Measurements from ENCODE around the gene MED25. TPM values are rescaled to one million over a fixed set of nuclear protein-coding genes. Genes with fewer than 3 reads are reported as not detected.

The MED25 gene
- total RNA-seq, 1 donor from 2014 or later, result 25.0 TPM

- intact Hi-C loops (cut with DNase I), result no loop called here
- Histone ChIP-seq H3K27ac (no peak overlapping the region), H3K4me3 (no peak overlapping the region), H3K9me3 (no peaks in the 10 kb centered on the region), H3K27me3 (no peaks in the 10 kb centered on the region), H3K4me1 (no peaks in the 10 kb centered on the region), H3K36me3 (peaks cover 3 to 58% of the 10 kb centered on the region in 2 donors)
- no peak for DNase-seq (ENCODE audit: extremely low spot score in 2 of 2)
- TF ChIP-seq POLR2A (IDR thresholded peaks at IDR 0.05) (no peak), POLR2AphosphoS5 (IDR thresholded peaks at IDR 0.05; ENCODE audit: insufficient read depth in 1 of 2, low read depth in 1 of 2) (no peak), CTCF (IDR thresholded peaks at IDR 0.05) (no peak)
Observed at GRCh38 chr19:49837425-49837824, 19.3 kb downstream of the MED25 start.

GRCh38 chr19:49838885-49839588 is 20.9 kb downstream of the MED25 start:
- H3K4me1 ChIP-seq, result no peaks in the 10 kb centered on the region
- no peak for DNase-seq (ENCODE audit: extremely low spot score in 2 of 2)
- TF ChIP-seq POLR2A (IDR thresholded peaks at IDR 0.05) (no peak), CTCF (IDR thresholded peaks at IDR 0.05) (no peak), POLR2AphosphoS5 (IDR thresholded peaks at IDR 0.05; ENCODE audit: insufficient read depth in 1 of 2, low read depth in 1 of 2) (no peak)
- H3K36me3 ChIP-seq, result peaks cover 0 to 43% of the 10 kb centered on the region in 2 donors
- intact Hi-C loops (cut with DNase I), result no loop called here
- H3K4me3 ChIP-seq, result no peak overlapping the region
- no peaks in the 10 kb centered on the region for H3K9me3 ChIP-seq
- H3K27me3 ChIP-seq, result no peaks in the 10 kb centered on the region
- no peak overlapping the region for H3K27ac ChIP-seq

GRCh38 chr19:49839713-49840112 is 21.6 kb downstream of the MED25 start:
- TF ChIP-seq CTCF (IDR thresholded peaks at IDR 0.05), result no peak
- TF ChIP-seq POLR2AphosphoS5 (IDR thresholded peaks at IDR 0.05; ENCODE audit: insufficient read depth in 1 of 2, low read depth in 1 of 2), result no peak
- TF ChIP-seq POLR2A (IDR thresholded peaks at IDR 0.05), result no peak
- no peak overlapping the region for H3K27ac ChIP-seq
- no peak overlapping the region for H3K4me3 ChIP-seq
- peaks cover 0 to 36% of the 10 kb centered on the region in 2 donors for H3K36me3 ChIP-seq
- H3K4me1 ChIP-seq, result no peaks in the 10 kb centered on the region
- no peaks in the 10 kb centered on the region for H3K27me3 ChIP-seq
- H3K9me3 ChIP-seq, result no peaks in the 10 kb centered on the region
- DNase-seq (ENCODE audit: extremely low spot score in 2 of 2), result no peak
- intact Hi-C loops (cut with DNase I), result loop anchor here (10.0 kb wide), 1 partner anchor 65 kb away; no protein-coding TSS in a partner anchor

GRCh38 chr19:49840321-49840720 is 22.2 kb downstream of the MED25 start:
- Histone ChIP-seq H3K27me3 (no peaks in the 10 kb centered on the region), H3K4me1 (no peaks in the 10 kb centered on the region), H3K4me3 (no peak overlapping the region), H3K36me3 (peaks cover 0 to 30% of the 10 kb centered on the region in 2 donors), H3K9me3 (no peaks in the 10 kb centered on the region), H3K27ac (no peak overlapping the region)
- intact Hi-C loops (cut with DNase I), result loop anchor here (10.0 kb wide), 1 partner anchor 66 kb away; no protein-coding TSS in a partner anchor
- DNase-seq (ENCODE audit: extremely low spot score in 2 of 2), result no peak
- no peak for TF ChIP-seq POLR2AphosphoS5 (IDR thresholded peaks at IDR 0.05; ENCODE audit: insufficient read depth in 1 of 2, low read depth in 1 of 2)

GRCh38 chr19:49840736-49841249 is 22.7 kb downstream of the MED25 start:
- intact Hi-C loops (cut with DNase I), result loop anchor here (10.0 kb wide), 1 partner anchor 66 kb away; no protein-coding TSS in a partner anchor
- Histone ChIP-seq H3K36me3 (peaks cover 0 to 25% of the 10 kb centered on the region in 2 donors), H3K27ac (no peak overlapping the region), H3K27me3 (no peaks in the 10 kb centered on the region), H3K4me1 (no peaks in the 10 kb centered on the region), H3K4me3 (no peak overlapping the region), H3K9me3 (no peaks in the 10 kb centered on the region)
- no peak for DNase-seq (ENCODE audit: extremely low spot score in 2 of 2)
- no peak for TF ChIP-seq POLR2A (IDR thresholded peaks at IDR 0.05)

- Histone ChIP-seq H3K36me3 (peaks cover 0 to 7% of the 10 kb centered on the region in 2 donors), H3K4me1 (no peaks in the 10 kb centered on the region), H3K27ac (no peak overlapping the region), H3K27me3 (no peaks in the 10 kb centered on the region), H3K9me3 (no peaks in the 10 kb centered on the region), H3K4me3 (no peak overlapping the region)
- no peak for DNase-seq (ENCODE audit: extremely low spot score in 2 of 2)
- intact Hi-C loops (cut with DNase I), result loop anchor here (10.0 kb wide), 1 partner anchor 68 kb away; no protein-coding TSS in a partner anchor
- no peak for TF ChIP-seq CTCF (IDR thresholded peaks at IDR 0.05)
- no peak for TF ChIP-seq POLR2AphosphoS5 (IDR thresholded peaks at IDR 0.05; ENCODE audit: insufficient read depth in 1 of 2, low read depth in 1 of 2)
- no peak for TF ChIP-seq POLR2A (IDR thresholded peaks at IDR 0.05)
Observed at GRCh38 chr19:49843265-49843664, 25.2 kb downstream of the MED25 start.

Measured in vagina (tissue), 2 donors.